Fibroblast of pulmonary artery (primary cell): ENCODE results near the gene HMCN1.
"Not testable (repeated sequence)": the region's sequence is repeated elsewhere in the genome, so short reads cannot be mapped to it uniquely, and the experiment has no call there.

Source experiments
- DNase-seq: peaks from one replicate; pipeline ENCODE4 v3.0.0-alpha.2; 2010; ENCODE audit warnings: low read depth
- H3K4me3 ChIP-seq: replicated peaks from 2 replicates; pipeline ENCODE4 v1.5.1; 2011; ENCODE audit warnings: low read depth, mild to moderate bottlenecking, control low read depth, low read length, moderate library complexity
- TF ChIP-seq, protein P1 (sequence below): IDR thresholded peaks from 2 replicates; pipeline ENCODE4 v1.5.1; 2011; ENCODE audit warnings: mild to moderate bottlenecking, control low read depth, low read length, inconsistent platforms; ENCODE audit errors: missing control alignments

Gene HMCN1

DNA sequence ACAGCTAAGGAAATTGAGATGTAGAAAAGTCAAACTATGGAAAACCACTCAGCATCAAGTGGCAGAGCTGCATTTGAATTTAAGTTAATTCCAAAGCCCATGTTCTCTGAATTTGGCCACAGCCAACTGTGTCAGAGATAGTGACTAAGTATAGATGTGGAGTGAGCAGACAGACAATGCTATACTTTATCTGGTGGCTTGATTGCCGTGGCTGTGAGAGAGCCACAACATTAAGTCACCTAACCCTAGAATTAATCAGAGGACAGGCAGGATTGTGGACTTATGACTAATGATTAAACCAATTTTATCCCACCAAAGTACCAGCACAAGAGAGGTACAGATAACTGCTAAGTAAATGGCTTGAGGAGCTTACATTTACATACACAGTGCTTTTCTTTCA lies 431.1 kb downstream of the HMCN1 start:
- no peak for DNase-seq
- H3K4me3 ChIP-seq, result no peak overlapping the region
- TF ChIP-seq, protein P1, sequence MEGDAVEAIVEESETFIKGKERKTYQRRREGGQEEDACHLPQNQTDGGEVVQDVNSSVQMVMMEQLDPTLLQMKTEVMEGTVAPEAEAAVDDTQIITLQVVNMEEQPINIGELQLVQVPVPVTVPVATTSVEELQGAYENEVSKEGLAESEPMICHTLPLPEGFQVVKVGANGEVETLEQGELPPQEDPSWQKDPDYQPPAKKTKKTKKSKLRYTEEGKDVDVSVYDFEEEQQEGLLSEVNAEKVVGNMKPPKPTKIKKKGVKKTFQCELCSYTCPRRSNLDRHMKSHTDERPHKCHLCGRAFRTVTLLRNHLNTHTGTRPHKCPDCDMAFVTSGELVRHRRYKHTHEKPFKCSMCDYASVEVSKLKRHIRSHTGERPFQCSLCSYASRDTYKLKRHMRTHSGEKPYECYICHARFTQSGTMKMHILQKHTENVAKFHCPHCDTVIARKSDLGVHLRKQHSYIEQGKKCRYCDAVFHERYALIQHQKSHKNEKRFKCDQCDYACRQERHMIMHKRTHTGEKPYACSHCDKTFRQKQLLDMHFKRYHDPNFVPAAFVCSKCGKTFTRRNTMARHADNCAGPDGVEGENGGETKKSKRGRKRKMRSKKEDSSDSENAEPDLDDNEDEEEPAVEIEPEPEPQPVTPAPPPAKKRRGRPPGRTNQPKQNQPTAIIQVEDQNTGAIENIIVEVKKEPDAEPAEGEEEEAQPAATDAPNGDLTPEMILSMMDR, result no peak

DNA sequence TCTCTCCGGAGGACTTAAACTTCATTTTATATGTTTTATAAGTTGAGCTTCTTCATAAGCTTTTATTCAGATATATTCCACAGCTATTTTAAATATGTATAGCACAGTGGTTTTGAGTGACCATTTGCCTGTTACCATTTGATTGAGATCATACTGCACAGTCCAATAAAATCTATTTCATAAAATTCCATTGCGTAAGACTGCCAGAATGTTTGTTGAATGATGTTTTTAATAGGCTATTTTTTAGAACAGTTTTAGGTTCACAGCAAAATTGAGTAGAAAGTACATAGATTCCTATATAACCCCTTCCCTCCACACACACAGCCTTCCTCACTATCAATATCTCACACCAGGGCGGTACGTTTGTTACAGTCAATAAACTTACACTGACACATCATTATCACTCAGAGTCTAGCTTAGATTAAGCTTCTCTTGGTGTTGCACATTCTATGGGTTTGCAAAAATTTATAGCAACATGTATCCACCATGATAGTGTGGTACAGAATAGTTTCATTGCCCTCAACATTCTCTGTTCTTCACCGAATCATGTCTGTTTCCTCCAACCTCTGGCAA lies 433.0 kb downstream of the HMCN1 start:
- H3K4me3 ChIP-seq, result no peak overlapping the region
- TF ChIP-seq, protein P1, result no peak
- no peak for DNase-seq

DNA sequence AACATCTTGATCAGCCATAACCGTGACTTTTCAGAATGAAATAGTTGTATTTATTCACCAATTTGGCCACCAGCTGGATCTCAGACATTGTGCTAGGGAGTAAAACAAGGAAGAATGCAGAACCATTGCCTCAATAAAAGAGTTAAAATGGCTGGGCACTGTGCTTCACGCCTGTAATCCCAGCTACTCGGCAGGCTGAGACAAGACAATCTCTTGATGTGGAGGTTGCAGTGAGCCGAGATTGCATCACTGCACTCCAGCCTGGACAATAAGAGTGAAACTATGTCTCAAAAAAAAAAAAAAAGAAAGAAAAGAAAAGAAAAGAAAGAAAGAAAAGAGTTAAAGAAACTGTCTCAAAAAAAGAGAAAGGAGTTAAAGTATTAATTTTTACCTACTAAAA lies 441.4 kb downstream of the HMCN1 start:
- H3K4me3 ChIP-seq, result no peak overlapping the region
- TF ChIP-seq, protein P1, result no peak
- DNase-seq, result peak; percentile 54

DNA sequence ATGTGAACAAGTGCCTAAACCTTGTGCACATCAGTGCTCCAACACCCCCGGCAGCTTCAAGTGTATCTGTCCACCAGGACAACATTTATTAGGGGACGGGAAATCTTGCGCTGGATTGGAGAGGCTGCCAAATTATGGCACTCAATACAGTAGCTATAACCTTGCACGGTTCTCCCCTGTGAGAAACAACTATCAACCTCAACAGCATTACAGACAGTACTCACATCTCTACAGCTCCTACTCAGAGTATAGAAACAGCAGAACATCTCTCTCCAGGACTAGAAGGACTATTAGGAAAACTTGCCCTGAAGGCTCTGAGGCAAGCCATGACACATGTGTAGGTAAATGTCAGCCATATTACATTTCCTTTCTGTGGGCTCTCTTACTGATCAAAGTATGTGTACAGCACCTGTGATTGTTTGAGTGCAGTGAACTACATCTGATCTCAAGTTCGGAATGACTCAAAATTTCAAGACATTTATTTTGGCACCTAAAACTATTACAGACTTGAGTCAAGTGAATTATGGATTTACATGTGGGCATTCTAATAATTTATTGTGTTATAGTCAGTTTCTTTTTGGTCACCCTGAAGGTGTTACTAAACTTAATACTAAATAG lies 444.3 kb downstream of the HMCN1 start:
- no peak for DNase-seq
- TF ChIP-seq, protein P1, result no peak
- no peak overlapping the region for H3K4me3 ChIP-seq

DNA sequence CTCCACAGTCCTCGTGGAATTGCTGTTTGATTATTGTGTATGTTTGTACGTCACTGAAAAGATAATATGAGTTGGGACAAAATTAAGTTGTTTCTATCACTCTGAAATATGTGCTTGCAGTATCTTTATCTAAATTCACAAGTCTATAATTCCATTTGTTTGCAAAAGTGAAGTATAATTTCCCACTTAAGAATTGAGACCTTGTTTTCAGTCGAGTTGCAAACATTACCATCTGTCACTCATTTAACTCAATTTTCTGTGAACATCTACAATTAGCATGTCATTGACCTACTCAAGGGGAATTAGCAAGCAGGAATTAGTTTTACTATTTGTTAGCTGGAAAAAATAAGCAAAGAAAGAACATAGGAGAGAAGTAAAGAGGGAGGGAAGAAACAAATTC lies 445.0 kb downstream of the HMCN1 start:
- TF ChIP-seq, protein P1, result no peak
- H3K4me3 ChIP-seq, result no peak overlapping the region
- DNase-seq, result no peak

DNA sequence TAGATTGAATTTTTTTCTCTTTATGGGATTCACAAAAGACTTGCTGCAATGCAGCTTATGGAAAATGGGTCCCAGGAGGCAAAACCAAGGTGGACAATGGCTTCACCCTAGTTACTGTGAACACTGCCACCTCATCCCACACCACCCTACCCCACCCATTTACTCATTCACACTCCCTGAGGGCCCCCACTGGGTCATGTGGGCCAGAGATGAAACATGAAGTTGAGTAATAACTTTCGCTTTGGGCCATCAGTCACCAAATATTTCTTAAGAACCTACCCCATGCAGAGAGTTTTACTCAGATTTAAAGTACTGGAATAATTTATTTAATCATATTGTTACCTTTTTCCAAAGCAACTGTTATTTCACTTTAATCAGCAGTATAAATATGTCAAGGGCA lies 449.0 kb downstream of the HMCN1 start:
- no peak overlapping the region for H3K4me3 ChIP-seq
- peak; percentile 48 for DNase-seq
- TF ChIP-seq, protein P1, result no peak

DNA sequence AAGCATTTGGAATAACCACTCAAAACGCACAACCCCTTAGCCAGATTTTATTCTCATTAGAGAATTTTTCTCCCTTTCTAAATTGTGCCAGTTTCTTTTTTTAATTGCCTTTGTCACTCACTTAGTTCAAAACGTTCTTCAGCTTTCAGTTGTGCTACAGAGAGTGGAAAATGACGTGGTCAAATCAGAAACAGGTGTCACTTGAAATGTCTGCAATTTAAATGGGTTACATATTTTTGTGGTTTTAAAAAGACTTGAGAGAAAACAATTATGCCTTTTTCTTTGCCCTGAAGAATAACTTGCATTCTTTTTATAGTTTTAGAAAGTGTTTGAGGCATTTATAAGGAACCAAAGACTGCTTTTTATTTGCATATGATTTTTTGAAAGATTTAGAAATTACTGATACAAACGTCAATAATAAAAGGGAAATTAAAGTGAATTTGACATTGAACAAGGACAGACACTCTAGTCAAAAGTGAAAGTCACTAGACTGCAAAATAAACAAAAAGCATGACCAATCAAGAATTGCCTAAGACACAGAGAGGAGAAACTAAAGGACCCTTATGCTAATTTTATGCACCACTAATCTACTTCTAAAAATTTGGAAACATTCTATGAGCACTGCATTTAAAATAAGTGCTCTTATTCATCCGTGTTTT lies 449.9 kb downstream of the HMCN1 start:
- no peak overlapping the region for H3K4me3 ChIP-seq

DNA sequence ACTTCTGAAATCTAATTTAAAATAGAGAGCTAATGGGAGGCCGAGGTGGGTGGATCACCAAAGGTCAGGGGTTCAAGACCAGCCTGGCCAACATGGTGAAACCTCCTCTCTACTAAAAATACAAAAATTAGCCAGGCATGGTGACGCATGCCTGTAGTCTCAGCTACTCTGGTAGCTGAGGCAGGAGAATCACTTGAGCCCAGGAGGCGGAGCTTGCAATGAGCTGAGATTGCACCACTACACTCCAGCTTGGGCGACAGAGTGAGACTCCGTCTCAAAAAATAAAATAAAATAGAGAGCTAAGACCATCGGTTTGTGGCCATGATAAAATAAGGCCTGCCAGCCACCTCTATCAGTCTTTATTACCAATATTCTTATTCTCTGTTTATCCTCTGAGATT lies 452.1 kb downstream of the HMCN1 start:
- not testable (repeated sequence) for H3K4me3 ChIP-seq, DNase-seq

More for the DNA sequence above, 449.9 kb downstream of the HMCN1 start:
- DNase-seq, result no peak
- TF ChIP-seq, protein P1, result no peak
